Measurements from ENCODE around the gene MKLN1. TPM values are rescaled to one million over a fixed set of nuclear protein-coding genes. Genes with fewer than 3 reads are reported as not detected.
"Not testable (repeated sequence)": the region's sequence is repeated elsewhere in the genome, so short reads cannot be mapped to it uniquely, and the experiment has no call there.

The MKLN1 gene
- total RNA-seq, 1 donor: 78.5 TPM

- Histone ChIP-seq H3K27me3 (ENCODE audit: insufficient read depth, low read length) (no peaks in the 10 kb centered on the region), H3K4me1 (ENCODE audit: insufficient read depth, low read length) (no peaks in the 10 kb centered on the region), H3K9me3 (ENCODE audit: low read depth, low read length) (no peaks in the 10 kb centered on the region), H3K4me3 (ENCODE audit: low read length) (no peak overlapping the region)
Measured at GRCh38 chr7:131431756-131432155, 104.1 kb downstream of the MKLN1 start.

- no peaks in the 10 kb centered on the region for H3K27me3 ChIP-seq (ENCODE audit: insufficient read depth, low read length)
- no peaks in the 10 kb centered on the region for H3K9me3 ChIP-seq (ENCODE audit: low read depth, low read length)
- H3K4me3 ChIP-seq (ENCODE audit: low read length): no peak overlapping the region
- no peaks in the 10 kb centered on the region for H3K4me1 ChIP-seq (ENCODE audit: insufficient read depth, low read length)
Measured at GRCh38 chr7:131436384-131436783, 108.7 kb downstream of the MKLN1 start.

- Histone ChIP-seq H3K4me3 (ENCODE audit: low read length) (no peak overlapping the region), H3K27me3 (ENCODE audit: insufficient read depth, low read length) (no peaks in the 10 kb centered on the region), H3K4me1 (ENCODE audit: insufficient read depth, low read length) (no peaks in the 10 kb centered on the region), H3K9me3 (ENCODE audit: low read depth, low read length) (no peaks in the 10 kb centered on the region)
Measured at GRCh38 chr7:131438969-131439368, 111.3 kb downstream of the MKLN1 start.

- Histone ChIP-seq H3K9me3 (ENCODE audit: low read depth, low read length) (no peaks in the 10 kb centered on the region), H3K4me3 (ENCODE audit: low read length) (no peak overlapping the region), H3K4me1 (ENCODE audit: insufficient read depth, low read length) (no peaks in the 10 kb centered on the region), H3K27me3 (ENCODE audit: insufficient read depth, low read length) (no peaks in the 10 kb centered on the region)
Measured at GRCh38 chr7:131443496-131443895, 115.8 kb downstream of the MKLN1 start.

- Histone ChIP-seq H3K4me3 (ENCODE audit: low read length) (no peak overlapping the region), H3K9me3 (ENCODE audit: low read depth, low read length) (no peaks in the 10 kb centered on the region), H3K4me1 (ENCODE audit: insufficient read depth, low read length) (no peaks in the 10 kb centered on the region), H3K27me3 (ENCODE audit: insufficient read depth, low read length) (no peaks in the 10 kb centered on the region)
Measured at GRCh38 chr7:131444683-131445082, 117.0 kb downstream of the MKLN1 start.

GRCh38 chr7:131449373-131449902 is 121.8 kb downstream of the MKLN1 start:
- no peaks in the 10 kb centered on the region for H3K27me3 ChIP-seq (ENCODE audit: insufficient read depth, low read length)
- no peaks in the 10 kb centered on the region for H3K4me1 ChIP-seq (ENCODE audit: insufficient read depth, low read length)
- no peaks in the 10 kb centered on the region for H3K9me3 ChIP-seq (ENCODE audit: low read depth, low read length)
- H3K4me3 ChIP-seq (ENCODE audit: low read length): no peak overlapping the region

GRCh38 chr7:131454498-131454897 is 126.8 kb downstream of the MKLN1 start:
- H3K4me3 ChIP-seq (ENCODE audit: low read length): no peak overlapping the region
- no peaks in the 10 kb centered on the region for H3K9me3 ChIP-seq (ENCODE audit: low read depth, low read length)
- H3K4me1 ChIP-seq (ENCODE audit: insufficient read depth, low read length): no peaks in the 10 kb centered on the region
- H3K27me3 ChIP-seq (ENCODE audit: insufficient read depth, low read length): no peaks in the 10 kb centered on the region

GRCh38 chr7:131455001-131455400 is 127.3 kb downstream of the MKLN1 start:
- Histone ChIP-seq H3K4me3 (ENCODE audit: low read length) (no peak overlapping the region), H3K27me3 (ENCODE audit: insufficient read depth, low read length) (no peaks in the 10 kb centered on the region), H3K9me3 (ENCODE audit: low read depth, low read length) (no peaks in the 10 kb centered on the region), H3K4me1 (ENCODE audit: insufficient read depth, low read length) (no peaks in the 10 kb centered on the region)

- no peaks in the 10 kb centered on the region for H3K27me3 ChIP-seq (ENCODE audit: insufficient read depth, low read length)
- H3K9me3 ChIP-seq (ENCODE audit: low read depth, low read length): no peaks in the 10 kb centered on the region
- H3K4me3 ChIP-seq (ENCODE audit: low read length): no peak overlapping the region
- H3K4me1 ChIP-seq (ENCODE audit: insufficient read depth, low read length): no peaks in the 10 kb centered on the region
Measured at GRCh38 chr7:131455546-131455945, 127.9 kb downstream of the MKLN1 start.

- Histone ChIP-seq H3K9me3 (ENCODE audit: low read depth, low read length) (no peaks in the 10 kb centered on the region), H3K27me3 (ENCODE audit: insufficient read depth, low read length) (no peaks in the 10 kb centered on the region), H3K4me3 (ENCODE audit: low read length) (no peak overlapping the region), H3K4me1 (ENCODE audit: insufficient read depth, low read length) (no peaks in the 10 kb centered on the region)
Measured at GRCh38 chr7:131456338-131456737, 128.7 kb downstream of the MKLN1 start.

GRCh38 chr7:131459256-131459655 is 131.6 kb downstream of the MKLN1 start:
- H3K9me3 ChIP-seq (ENCODE audit: low read depth, low read length): no peaks in the 10 kb centered on the region
- no peak overlapping the region for H3K4me3 ChIP-seq (ENCODE audit: low read length)
- no peaks in the 10 kb centered on the region for H3K27me3 ChIP-seq (ENCODE audit: insufficient read depth, low read length)
- H3K4me1 ChIP-seq (ENCODE audit: insufficient read depth, low read length): no peaks in the 10 kb centered on the region

- H3K27me3 ChIP-seq (ENCODE audit: insufficient read depth, low read length): no peaks in the 10 kb centered on the region
- H3K4me3 ChIP-seq (ENCODE audit: low read length): no peak overlapping the region
- H3K4me1 ChIP-seq (ENCODE audit: insufficient read depth, low read length): no peaks in the 10 kb centered on the region
- no peaks in the 10 kb centered on the region for H3K9me3 ChIP-seq (ENCODE audit: low read depth, low read length)
Measured at GRCh38 chr7:131462059-131462458, 134.4 kb downstream of the MKLN1 start.

GRCh38 chr7:131462715-131463114 is 135.0 kb downstream of the MKLN1 start:
- H3K4me1 ChIP-seq (ENCODE audit: insufficient read depth, low read length): not testable (repeated sequence)

GRCh38 chr7:131466735-131467365 is 139.2 kb downstream of the MKLN1 start:
- Histone ChIP-seq H3K27me3 (ENCODE audit: insufficient read depth, low read length) (no peaks in the 10 kb centered on the region), H3K4me1 (ENCODE audit: insufficient read depth, low read length) (no peaks in the 10 kb centered on the region), H3K9me3 (ENCODE audit: low read depth, low read length) (no peaks in the 10 kb centered on the region), H3K4me3 (ENCODE audit: low read length) (no peak overlapping the region)

More at GRCh38 chr7:131462715-131463114, 135.0 kb downstream of the MKLN1 start:
- H3K9me3 ChIP-seq (ENCODE audit: low read depth, low read length); H3K27me3 ChIP-seq (ENCODE audit: insufficient read depth, low read length); H3K4me3 ChIP-seq (ENCODE audit: low read length): not testable (repeated sequence)

- Histone ChIP-seq H3K4me3 (ENCODE audit: low read length) (no peak overlapping the region), H3K27me3 (ENCODE audit: insufficient read depth, low read length) (no peaks in the 10 kb centered on the region), H3K4me1 (ENCODE audit: insufficient read depth, low read length) (no peaks in the 10 kb centered on the region), H3K9me3 (ENCODE audit: low read depth, low read length) (no peaks in the 10 kb centered on the region)
Measured at GRCh38 chr7:131467788-131468187, 140.1 kb downstream of the MKLN1 start.

GRCh38 chr7:131471250-131472004 is 143.8 kb downstream of the MKLN1 start:
- no peak overlapping the region for H3K4me3 ChIP-seq (ENCODE audit: low read length)
- H3K4me1 ChIP-seq (ENCODE audit: insufficient read depth, low read length): no peaks in the 10 kb centered on the region
- no peaks in the 10 kb centered on the region for H3K9me3 ChIP-seq (ENCODE audit: low read depth, low read length)
- H3K27me3 ChIP-seq (ENCODE audit: insufficient read depth, low read length): no peaks in the 10 kb centered on the region

Measured in mononuclear cell (primary cell).